ENCODE measurements around the gene CD7.

GRCh38 chr17:82270651-82271050 is 46.8 kb downstream of the CD7 start:
- TF ChIP-seq CTCF (IDR thresholded peaks at IDR 0.05) (no peak), POLR2A (IDR thresholded peaks at IDR 0.05) (no peak)
